Suprapubic skin (tissue), 4 donors: ENCODE measurements around the gene PRKN. TPM values are rescaled to one million over a fixed set of nuclear protein-coding genes. Genes with fewer than 3 reads are reported as not detected.
"Not testable (repeated sequence)": the region's sequence is repeated elsewhere in the genome, so short reads cannot be mapped to it uniquely, and the experiment has no call there.

Source experiments
- DNase-seq, 2 donors: peaks; one replicate each; pipeline ENCODE4 v3.0.0-alpha.2; 2019; ENCODE audit warnings: low spot score in 2 of 2
- H3K27ac ChIP-seq: fragments of 200-600 bp; sonication (generic); one replicate; pipeline ENCODE4 v1.5.1; 2019
- H3K27me3 ChIP-seq: fragments of 200-600 bp; sonication (generic); one replicate; pipeline ENCODE4 v1.5.1; 2019
- H3K36me3 ChIP-seq: fragments of 200-600 bp; sonication (generic); one replicate; pipeline ENCODE4 v1.5.1; 2019
- H3K4me1 ChIP-seq: fragments of 200-600 bp; sonication (generic); one replicate; pipeline ENCODE4 v1.5.1; 2019
- H3K4me3 ChIP-seq: fragments of 200-600 bp; sonication (generic); one replicate; pipeline ENCODE4 v1.5.1; 2019; ENCODE audit warnings: mild to moderate bottlenecking
- H3K9me3 ChIP-seq: fragments of 200-600 bp; sonication (generic); one replicate; pipeline ENCODE4 v1.5.1; 2019
- CTCF ChIP-seq, 2 donors: fragments of 200-600 bp in 1 of 2; fragments of 450-650 bp in 1 of 2; sonication (generic) in 1 of 2; IDR thresholded peaks; one replicate each; pipeline ENCODE4 v1.5.1; 2016 to 2019; ENCODE audit warnings: antibody characterized with exemption in 2 of 2, mild to moderate bottlenecking in 1 of 2, moderate library complexity in 1 of 2
- EP300 ChIP-seq: sonication (generic); formaldehyde crosslinking; IDR thresholded peaks from one replicate; pipeline ENCODE4 v1.6.1; 2017; ENCODE audit warnings: antibody characterized with exemption
- POLR2A ChIP-seq, 2 donors: fragments of 450-650 bp; IDR thresholded peaks; one replicate each; pipeline ENCODE4 v1.6.1; 2017; ENCODE audit warnings: antibody characterized with exemption in 2 of 2, mild to moderate bottlenecking in 2 of 2, moderate library complexity in 2 of 2
- POLR2AphosphoS5 ChIP-seq, 3 donors: sonication (generic); formaldehyde crosslinking; IDR thresholded peaks; one replicate each; pipeline ENCODE4 v1.6.1; 2017; ENCODE audit warnings: antibody characterized with exemption in 3 of 3
- WGBS: methylation state at CpG from one replicate; pipeline ENCODE4 v1.1.5; 2018; 5-methylcytosine and 5-hydroxymethylcytosine counted together
- total RNA-seq, 4 donors: library from RNA; depleted of rRNA; stranded (reverse); fragments of >200 nt; gene quantifications; one replicate each; pipeline ENCODE4 v1.1.0, GENCODE V29; 2016

PRKN gene
- total RNA-seq, 4 donors from 2014 or later = 7.2 to 22.8 (median 14.4) TPM

DNA sequence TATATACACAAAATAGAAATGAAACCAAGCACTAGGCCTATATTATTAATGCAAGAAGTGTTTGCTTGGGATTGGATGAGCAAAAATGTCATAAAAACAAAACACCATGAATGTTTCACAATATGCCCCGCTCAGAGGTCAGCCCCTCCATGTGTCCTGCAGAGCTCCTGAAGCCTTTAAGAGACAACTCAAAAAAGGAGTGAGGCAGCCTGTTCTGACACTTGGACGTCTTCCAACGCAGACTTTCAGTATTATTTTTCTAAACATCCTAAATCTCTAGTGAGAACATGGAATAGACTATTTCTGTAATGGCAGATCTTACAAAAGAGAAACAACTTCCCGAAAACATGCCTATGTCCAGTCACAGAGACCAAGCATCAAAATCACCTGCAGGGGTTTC is 322.6 kb downstream of the PRKN start:
- Histone ChIP-seq H3K4me1 (no peaks in the 10 kb centered on the region), H3K27me3 (no peaks in the 10 kb centered on the region), H3K27ac (no peak overlapping the region), H3K9me3 (no peaks in the 10 kb centered on the region), H3K36me3 (no peaks in the 10 kb centered on the region), H3K4me3 (no peak overlapping the region)
- DNase-seq = no peak
- TF ChIP-seq POLR2AphosphoS5 (IDR thresholded peaks at IDR 0.05) = no peak
- 79% methylated on average over 4 of the region's 4 CpGs for WGBS

DNA sequence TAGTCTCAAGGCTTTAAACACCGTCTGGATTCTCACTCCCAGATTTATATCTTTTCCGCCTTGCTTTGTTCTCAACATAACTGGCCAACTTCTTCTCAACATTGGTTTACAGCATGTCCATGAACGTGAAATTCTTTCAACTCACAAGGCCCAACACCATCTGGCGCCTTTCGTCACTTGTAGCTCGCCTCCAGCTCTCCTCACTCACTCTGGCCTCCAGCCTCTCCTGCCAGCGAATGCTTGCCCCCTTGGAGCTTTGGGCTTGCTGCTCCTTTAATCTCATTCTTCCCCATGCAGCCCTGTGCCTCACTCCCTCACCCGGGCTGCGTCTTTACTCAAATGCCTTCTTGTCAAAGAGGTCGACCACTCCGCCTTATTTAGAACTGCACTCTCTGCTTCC is 324.5 kb downstream of the PRKN start:
- H3K4me3 ChIP-seq = no peak overlapping the region
- no peak for TF ChIP-seq CTCF (IDR thresholded peaks at IDR 0.05)
- no peak for TF ChIP-seq POLR2AphosphoS5 (IDR thresholded peaks at IDR 0.05)
- TF ChIP-seq POLR2A (IDR thresholded peaks at IDR 0.05) = no peak
- no peak for TF ChIP-seq EP300
- H3K36me3 ChIP-seq = no peaks in the 10 kb centered on the region
- no peaks in the 10 kb centered on the region for H3K9me3 ChIP-seq
- H3K27ac ChIP-seq = no peak overlapping the region
- no peak for DNase-seq
- H3K4me1 ChIP-seq = no peaks in the 10 kb centered on the region
- H3K27me3 ChIP-seq = no peaks in the 10 kb centered on the region
- WGBS = 92% methylated on average over 11 of the region's 11 CpGs

- Histone ChIP-seq H3K36me3 (no peaks in the 10 kb centered on the region), H3K9me3 (no peaks in the 10 kb centered on the region), H3K27ac (no peak overlapping the region), H3K27me3 (no peaks in the 10 kb centered on the region), H3K4me3 (no peak overlapping the region), H3K4me1 (no peaks in the 10 kb centered on the region)
- TF ChIP-seq POLR2AphosphoS5 (IDR thresholded peaks at IDR 0.05) (no peak), POLR2A (IDR thresholded peaks at IDR 0.05) (no peak), EP300 (no peak), CTCF (IDR thresholded peaks at IDR 0.05) (no peak)
- DNase-seq = no peak
- 88% methylated on average over 2 of the region's 2 CpGs for WGBS
Measured at GRCh38 chr6:162395181-162395580, 332.4 kb downstream of the PRKN start.

GRCh38 chr6:162390961-162391811 is 336.4 kb downstream of the PRKN start:
- H3K36me3 ChIP-seq, H3K4me3 ChIP-seq, H3K4me1 ChIP-seq, H3K27me3 ChIP-seq, H3K27ac ChIP-seq, H3K9me3 ChIP-seq, DNase-seq: not testable (repeated sequence)
- 64% methylated on average over 25 of the region's 25 CpGs for whole genome bisulfite sequencing

DNA sequence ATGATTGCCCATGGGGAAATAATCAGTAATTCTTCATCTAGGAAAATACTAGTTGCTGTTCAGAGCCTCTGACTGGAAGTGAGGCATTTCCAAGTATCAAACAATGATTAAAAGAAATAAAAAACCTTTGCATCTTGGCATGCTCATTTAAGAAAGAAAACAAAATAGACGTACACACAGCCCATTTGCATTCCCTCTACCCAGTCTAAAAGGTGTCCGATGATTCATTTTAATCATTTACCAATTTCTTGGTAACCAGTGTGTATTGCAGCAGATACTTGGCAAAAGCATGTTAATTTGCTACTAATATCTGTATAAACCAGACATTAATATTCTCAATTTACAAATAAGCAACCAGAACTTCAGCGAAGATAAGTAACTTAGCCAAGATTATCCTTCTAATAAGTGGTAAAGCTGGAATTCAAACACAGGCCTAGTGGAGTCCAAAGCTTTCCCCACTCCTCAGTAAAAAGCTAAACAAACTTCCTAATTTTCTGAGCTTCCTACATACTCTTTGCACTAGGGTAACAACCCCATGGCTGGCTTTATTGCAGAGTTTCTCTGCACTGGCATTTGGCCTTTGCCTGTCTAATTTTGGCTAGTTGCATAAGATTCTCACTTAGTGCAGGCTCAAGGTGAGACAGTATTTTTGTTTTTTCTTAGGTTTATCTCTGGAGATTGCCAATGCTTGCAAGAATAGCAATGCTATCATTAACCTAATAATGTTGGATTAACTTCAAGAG is 338.1 kb downstream of the PRKN start:
- Histone ChIP-seq H3K27ac (no peak overlapping the region), H3K4me1 (no peaks in the 10 kb centered on the region), H3K36me3 (no peaks in the 10 kb centered on the region), H3K9me3 (no peaks in the 10 kb centered on the region), H3K4me3 (no peak overlapping the region), H3K27me3 (no peaks in the 10 kb centered on the region)
- no peak for DNase-seq
- 67% methylated on average over 3 of the region's 3 CpGs for WGBS
- no peak for TF ChIP-seq POLR2AphosphoS5 (IDR thresholded peaks at IDR 0.05)
- no peak for TF ChIP-seq CTCF (IDR thresholded peaks at IDR 0.05)

DNA sequence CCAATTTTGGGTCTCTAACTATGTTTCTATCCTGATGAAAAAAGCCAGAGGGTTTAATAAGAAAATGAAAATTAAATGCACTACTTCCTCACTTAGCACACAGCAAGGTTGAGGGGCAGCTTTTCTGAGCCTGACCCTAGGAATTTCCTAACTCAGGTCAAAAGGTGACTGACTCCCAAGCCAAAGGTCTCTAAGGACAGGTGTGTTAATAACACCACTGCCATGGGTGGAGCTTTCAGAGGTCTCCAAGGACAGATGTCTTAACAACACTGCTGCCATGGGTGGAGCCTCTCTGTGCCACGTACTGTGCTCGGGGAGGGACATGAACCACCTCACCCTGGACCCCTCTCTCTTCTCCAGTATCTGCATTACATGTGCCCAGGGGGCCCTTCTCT is 339.2 kb downstream of the PRKN start:
- Histone ChIP-seq H3K36me3 (no peaks in the 10 kb centered on the region), H3K4me3 (no peak overlapping the region), H3K27me3 (no peaks in the 10 kb centered on the region), H3K4me1 (no peaks in the 10 kb centered on the region), H3K9me3 (no peaks in the 10 kb centered on the region), H3K27ac (no peak overlapping the region)
- TF ChIP-seq EP300 (no peak), POLR2AphosphoS5 (IDR thresholded peaks at IDR 0.05) (no peak), CTCF (IDR thresholded peaks at IDR 0.05) (no peak), POLR2A (IDR thresholded peaks at IDR 0.05) (no peak)
- no peak for DNase-seq
- 60% methylated on average over 2 of the region's 2 CpGs for WGBS
